CD4-positive, alpha-beta T cell treated with Interleukin-10 for 1 hour (primary cell): ENCODE results near the gene PBX3.

Experiments used
- DNase-seq: peaks from one replicate; pipeline ENCODE4 v3.0.0-alpha.2; 2020

PBX3 gene

DNA sequence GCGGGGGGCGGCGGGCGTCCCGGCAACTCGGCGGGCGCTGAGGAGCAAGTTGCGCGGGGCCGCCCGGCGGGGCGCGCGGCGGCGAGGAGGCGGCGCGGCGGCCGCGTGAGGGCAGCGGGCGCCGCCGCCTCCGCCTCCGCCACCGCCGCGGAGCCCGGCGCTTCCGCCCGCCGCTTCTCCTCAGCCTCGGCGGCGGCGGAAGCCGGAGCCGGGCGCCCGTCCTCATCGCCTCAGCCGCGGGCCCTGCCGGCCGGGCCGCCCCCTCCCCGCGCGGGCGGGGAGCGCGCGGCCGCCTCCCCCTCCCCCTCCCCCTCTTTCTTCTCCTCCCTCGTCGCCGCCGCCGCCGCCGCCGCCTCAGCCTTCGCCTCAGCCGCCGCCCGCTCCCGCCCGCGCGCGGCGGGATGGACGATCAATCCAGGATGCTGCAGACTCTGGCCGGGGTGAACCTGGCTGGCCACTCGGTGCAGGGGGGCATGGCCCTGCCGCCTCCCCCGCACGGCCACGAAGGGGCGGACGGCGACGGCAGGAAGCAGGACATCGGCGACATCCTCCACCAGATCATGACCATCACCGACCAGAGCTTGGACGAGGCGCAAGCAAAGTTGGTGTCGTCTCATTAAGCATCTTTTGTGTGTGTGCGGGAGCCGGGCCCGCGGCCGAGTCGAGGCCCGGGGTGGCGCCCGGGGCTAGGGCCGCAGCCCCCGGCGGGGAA is at the start of gene PBX3:
Gene PBX3, plus strand, starts transcription at position 321 of the 712 bp plus-strand sequence.
- peak; percentile 62 for DNase-seq

DNA sequence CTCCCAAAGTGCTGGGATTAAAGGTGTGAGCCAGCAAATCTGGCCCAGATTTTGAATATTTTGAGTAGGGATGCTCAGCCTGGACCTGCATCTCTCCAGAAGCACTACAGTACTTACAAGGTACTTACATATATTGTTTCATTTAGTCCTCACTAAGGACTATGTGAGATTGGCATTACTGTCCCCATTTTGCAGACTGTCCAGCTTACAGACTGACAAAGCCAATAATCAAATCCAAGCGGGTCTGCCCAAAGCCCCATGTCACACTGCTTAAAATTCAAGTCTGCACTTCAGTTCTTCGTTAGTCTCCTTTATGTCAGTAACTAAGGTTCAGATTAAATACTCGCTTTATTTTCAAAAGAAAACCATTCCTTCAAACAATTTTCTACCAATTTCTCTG is 47.3 kb upstream of the PBX3 start:
- DNase-seq = no peak

GRCh38 chr9:125700791-125701190 is 46.4 kb upstream of the PBX3 start:
- no peak for DNase-seq

GRCh38 chr9:125701351-125701750 is 45.8 kb upstream of the PBX3 start:
- no peak for DNase-seq

- no peak for DNase-seq
Measured at GRCh38 chr9:125703662-125704061, 43.5 kb upstream of the PBX3 start.

GRCh38 chr9:125705893-125706292 is 41.3 kb upstream of the PBX3 start:
- DNase-seq = no peak

DNA sequence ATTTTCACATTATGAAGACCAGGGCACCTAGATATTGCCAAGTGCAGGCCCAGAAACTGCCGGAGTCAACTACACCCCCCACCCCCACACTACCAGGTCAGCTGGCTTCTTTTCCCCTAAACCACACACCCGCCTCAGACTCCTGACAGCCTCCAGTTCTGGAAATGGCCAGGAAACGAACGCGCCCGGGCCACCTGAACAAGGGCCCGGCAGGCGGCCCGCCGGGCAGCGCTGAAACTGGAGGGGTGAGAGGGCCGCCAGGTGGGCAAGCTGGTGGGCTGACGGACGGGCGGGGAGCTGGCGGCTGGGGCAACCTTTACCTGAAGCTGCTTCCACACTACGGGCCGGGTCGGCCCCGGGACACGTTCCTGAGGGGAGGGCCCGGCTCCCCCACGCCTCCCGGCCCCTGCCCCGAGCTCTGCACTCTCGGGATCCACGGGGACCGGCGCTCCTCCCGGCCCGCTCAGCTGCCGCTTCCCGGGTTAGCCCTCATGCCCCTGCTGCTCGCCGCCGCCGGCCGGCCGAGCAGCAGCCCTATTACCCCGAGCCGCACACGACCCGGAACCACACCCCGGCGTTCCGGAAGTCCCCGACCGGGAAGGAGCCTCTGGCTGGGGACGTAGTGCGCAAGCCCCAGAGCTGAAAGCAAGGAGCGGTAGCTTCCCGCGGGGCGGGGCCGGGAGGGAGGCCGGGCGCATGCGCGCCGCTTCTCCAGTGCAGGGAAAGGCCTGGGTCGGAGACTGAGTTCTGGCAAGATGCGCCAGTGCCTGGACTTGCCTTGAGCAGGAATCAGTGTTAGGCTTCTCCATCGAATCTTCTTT is 40.3 kb upstream of the PBX3 start, which contains the start of gene MAPKAP1:
Gene MAPKAP1, minus strand, starts transcription at position 558 of the 821 bp plus-strand sequence. CDS start 34,634 bp downstream, outside the sequence.
- DNase-seq = peak; percentile 92

- no peak for DNase-seq
Measured at GRCh38 chr9:125707472-125707804, 39.7 kb upstream of the PBX3 start.

DNA sequence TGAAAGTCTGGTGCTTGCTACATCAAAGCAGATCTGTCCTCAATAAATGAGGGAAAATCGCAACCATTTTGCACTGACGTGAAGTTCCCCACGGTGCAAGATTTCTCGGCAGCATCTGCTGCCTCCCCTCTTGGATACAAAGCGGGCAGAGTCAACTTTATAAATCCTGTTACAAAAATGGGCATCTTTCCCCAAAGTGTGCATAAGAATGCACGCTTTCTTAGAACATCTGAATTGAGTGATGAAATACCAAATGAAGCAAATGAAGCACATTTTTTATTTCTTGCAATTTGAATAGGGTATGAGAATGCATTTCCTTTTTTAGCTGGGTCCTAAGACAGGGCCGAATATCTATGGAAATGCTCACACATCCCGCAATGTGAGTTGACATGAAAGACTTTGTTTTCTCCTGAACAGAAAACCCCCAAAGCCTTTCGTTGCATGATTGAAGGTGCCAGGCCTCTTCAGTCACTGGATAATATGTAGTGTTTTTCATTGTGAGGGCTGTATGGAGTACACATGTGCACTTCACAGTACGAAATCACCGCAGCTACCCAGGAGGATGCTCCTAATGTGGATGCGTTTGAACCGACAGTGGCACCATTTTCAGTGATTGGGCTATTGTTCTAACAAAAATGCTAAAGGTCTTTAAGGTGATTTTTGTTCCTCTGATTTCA is 20.6 kb upstream of the PBX3 start:
- DNase-seq = no peak

GRCh38 chr9:125730168-125730567 is 17.0 kb upstream of the PBX3 start:
- no peak for DNase-seq

DNA sequence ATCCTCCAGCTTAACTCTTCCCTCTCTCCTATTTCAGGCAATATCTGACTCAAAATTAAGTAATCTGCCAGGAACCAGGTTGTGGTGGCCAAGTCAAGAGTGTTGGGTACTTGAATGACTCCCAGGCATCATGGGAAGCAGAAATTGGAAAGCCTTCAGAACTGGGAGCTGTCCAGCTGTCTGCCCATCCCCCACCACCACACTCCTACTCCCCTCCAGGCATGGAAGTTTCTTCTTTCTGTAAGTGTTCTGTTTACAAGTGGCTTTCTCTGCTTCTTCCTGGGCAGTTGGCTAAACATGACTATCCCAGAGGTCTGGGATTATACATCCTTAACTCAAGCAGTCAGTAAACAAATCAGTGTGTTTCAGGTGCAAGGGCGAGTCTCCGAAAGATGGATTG is 14.6 kb upstream of the PBX3 start:
- DNase-seq = no peak

GRCh38 chr9:125739436-125739835 is 7.7 kb upstream of the PBX3 start:
- DNase-seq = no peak

- DNase-seq = no peak
Measured at GRCh38 chr9:125742657-125743056, 4.5 kb upstream of the PBX3 start.

DNA sequence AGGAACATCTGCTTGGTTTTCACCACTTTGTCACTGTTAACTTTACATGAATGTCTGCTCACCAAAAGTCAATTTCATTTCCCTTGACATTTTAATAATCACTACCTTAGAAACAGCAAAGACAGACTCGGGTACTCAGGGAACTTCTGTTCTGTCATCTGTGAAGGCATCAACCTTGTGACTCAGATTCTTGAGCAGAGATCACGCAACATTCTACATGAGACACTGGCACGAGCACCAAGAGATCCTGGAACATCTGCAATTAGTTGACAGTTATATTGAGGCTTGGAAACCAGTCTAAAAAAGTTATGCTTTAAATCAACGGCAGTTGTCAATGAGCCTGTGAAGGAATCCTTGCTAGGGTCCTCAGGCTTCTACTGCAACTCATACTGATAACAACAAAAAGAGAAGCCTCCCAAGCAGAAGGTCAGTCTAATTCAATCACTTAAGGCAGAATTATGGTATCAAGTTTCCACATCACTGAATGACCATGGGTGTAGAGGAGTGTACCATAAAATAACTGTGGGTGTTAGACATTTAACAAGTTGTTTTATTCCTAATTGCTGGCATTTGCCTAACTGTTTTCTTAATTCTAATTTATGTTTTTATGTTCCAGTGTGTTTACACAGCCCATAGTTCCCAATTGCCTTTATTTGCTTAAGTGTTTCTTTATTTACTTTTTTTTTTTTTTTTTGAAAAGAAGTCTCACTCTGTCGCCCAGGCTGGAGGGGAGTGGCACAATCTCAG is 3.3 kb upstream of the PBX3 start:
- DNase-seq = no peak

GRCh38 chr9:125744616-125745015 is 2.6 kb upstream of the PBX3 start:
- no peak for DNase-seq

GRCh38 chr9:125745018-125745417 is 2.2 kb upstream of the PBX3 start:
- DNase-seq = no peak

GRCh38 chr9:125745682-125746016 is 1.5 kb upstream of the PBX3 start:
- no peak for DNase-seq

- peak; percentile 95 for DNase-seq
Measured at GRCh38 chr9:125746017-125746773, 978 bp upstream of the PBX3 start.

GRCh38 chr9:125746774-125747052 is 460 bp upstream of the PBX3 start:
- DNase-seq = no peak

GRCh38 chr9:125747765-125748445 is 732 bp downstream of the PBX3 start:
- DNase-seq = peak; percentile 30

- DNase-seq = peak; percentile 17
Measured at GRCh38 chr9:125748446-125749099, 1.4 kb downstream of the PBX3 start.
